Measurements from ENCODE around the gene PLAC1.

- TF ChIP-seq NFE2L2 (IDR thresholded peaks at IDR 0.05; ENCODE audit: low read depth, low read length) (no peak), CTCF (conservative IDR thresholded peaks at IDR 0.05; ENCODE audit: low read depth, low read length) (no peak), POLR2A (IDR thresholded peaks at IDR 0.05; ENCODE audit: low read depth, low read length) (no peak), BHLHE40 (IDR thresholded peaks at IDR 0.05; ENCODE audit: low read depth, low read length) (no peak), FOS (IDR thresholded peaks at IDR 0.05; ENCODE audit: low read depth, low read length) (no peak)
These were observed 86.5 kb downstream of the PLAC1 start for GRCh38 chrX:134571796-134572195.

All from IMR-90 (cell line).